Measurements from ENCODE around the gene WDR4.

Gene WDR4

GRCh38 chr21:42873096-42873495 is 6.2 kb downstream of the WDR4 start:
- DNase-seq = no peak

- DNase-seq = no peak
Observed at GRCh38 chr21:42868196-42868595, 11.1 kb downstream of the WDR4 start.

- DNase-seq = no peak
Observed at GRCh38 chr21:42865776-42866160, 13.6 kb downstream of the WDR4 start.

GRCh38 chr21:42864815-42865775 is 14.2 kb downstream of the WDR4 start:
- DNase-seq = no peak

- no peak for DNase-seq
Observed at GRCh38 chr21:42864286-42864685, 15.1 kb downstream of the WDR4 start.

GRCh38 chr21:42863504-42863870 is 15.9 kb downstream of the WDR4 start:
- DNase-seq = no peak

GRCh38 chr21:42862774-42863503 is 16.4 kb downstream of the WDR4 start:
- DNase-seq = no peak

- DNase-seq = no peak
Observed at GRCh38 chr21:42861848-42862400, 17.4 kb downstream of the WDR4 start.

GRCh38 chr21:42861311-42861847 is 18.0 kb downstream of the WDR4 start:
- no peak for DNase-seq

GRCh38 chr21:42860345-42860744 is 19.0 kb downstream of the WDR4 start:
- DNase-seq = no peak

GRCh38 chr21:42859891-42860230 is 19.5 kb downstream of the WDR4 start:
- DNase-seq = no peak

- no peak for DNase-seq
Observed at GRCh38 chr21:42858957-42859890, 20.1 kb downstream of the WDR4 start.

GRCh38 chr21:42858185-42858847 is 21.0 kb downstream of the WDR4 start:
- DNase-seq = no peak

GRCh38 chr21:42857216-42857615 is 22.1 kb downstream of the WDR4 start:
- no peak for DNase-seq

GRCh38 chr21:42855937-42856335 is 23.4 kb downstream of the WDR4 start:
- DNase-seq = no peak

- DNase-seq = no peak
Observed at GRCh38 chr21:42855171-42855936, 24.0 kb downstream of the WDR4 start.

GRCh38 chr21:42854246-42855010 is 24.9 kb downstream of the WDR4 start:
- DNase-seq = no peak

GRCh38 chr21:42853621-42854020 is 25.7 kb downstream of the WDR4 start:
- DNase-seq = no peak

GRCh38 chr21:42852925-42853570 is 26.3 kb downstream of the WDR4 start:
- no peak for DNase-seq
